Islet precursor cell (in vitro differentiated cells): ENCODE measurements around the gene ZMYM2.

ENCODE experiments used
- DNase-seq: peaks from one replicate; pipeline ENCODE4 v3.0.0-alpha.2; 2018

The ZMYM2 gene

DNA sequence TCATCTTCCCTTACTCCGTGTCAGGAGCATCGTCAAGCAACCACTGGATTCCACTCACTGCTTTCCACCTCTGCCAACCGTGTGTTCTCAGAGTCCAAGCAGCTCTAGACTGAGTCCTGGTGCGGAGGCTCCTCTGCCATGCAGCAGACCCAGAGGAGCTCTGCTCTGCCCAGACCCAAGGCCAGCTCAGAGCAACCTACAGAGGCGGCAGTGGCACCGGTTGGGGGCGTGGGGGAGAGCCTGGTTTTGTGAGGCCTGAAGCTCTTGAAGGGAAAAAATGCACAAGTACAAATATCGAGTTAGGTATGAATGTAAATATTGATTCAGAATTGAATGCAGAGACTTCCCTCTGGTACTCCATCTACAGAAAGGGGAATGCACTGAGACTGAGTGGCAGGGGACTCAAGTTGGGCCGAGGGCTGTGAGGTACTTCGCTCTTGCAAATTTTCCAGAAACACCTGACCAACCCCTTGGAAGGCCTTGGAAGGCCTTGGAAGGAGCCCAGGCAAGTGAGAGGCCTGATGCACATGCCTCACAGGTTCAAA, 155.6 kb downstream of the ZMYM2 start:
- no peak for DNase-seq

DNA sequence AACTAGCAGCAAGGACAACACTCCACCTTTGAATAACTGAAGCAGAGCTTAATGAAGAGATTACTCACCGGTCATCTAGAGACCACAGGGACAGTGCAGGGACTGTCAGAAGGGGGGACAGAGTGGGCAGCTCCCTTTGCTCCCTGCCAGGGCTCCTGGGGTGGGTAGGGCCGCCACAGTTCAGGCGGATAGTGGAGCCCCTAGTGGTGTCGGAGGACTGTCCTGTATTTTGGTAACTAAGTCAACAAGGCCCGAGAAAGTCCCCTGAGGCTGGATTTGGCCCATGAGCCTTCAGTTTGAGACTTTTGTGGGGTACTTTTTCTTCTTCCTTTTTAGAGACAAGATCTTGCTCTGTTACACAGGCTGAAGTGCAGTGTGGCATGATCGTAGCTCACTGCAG, 157.7 kb downstream of the ZMYM2 start:
- DNase-seq, result no peak

DNA sequence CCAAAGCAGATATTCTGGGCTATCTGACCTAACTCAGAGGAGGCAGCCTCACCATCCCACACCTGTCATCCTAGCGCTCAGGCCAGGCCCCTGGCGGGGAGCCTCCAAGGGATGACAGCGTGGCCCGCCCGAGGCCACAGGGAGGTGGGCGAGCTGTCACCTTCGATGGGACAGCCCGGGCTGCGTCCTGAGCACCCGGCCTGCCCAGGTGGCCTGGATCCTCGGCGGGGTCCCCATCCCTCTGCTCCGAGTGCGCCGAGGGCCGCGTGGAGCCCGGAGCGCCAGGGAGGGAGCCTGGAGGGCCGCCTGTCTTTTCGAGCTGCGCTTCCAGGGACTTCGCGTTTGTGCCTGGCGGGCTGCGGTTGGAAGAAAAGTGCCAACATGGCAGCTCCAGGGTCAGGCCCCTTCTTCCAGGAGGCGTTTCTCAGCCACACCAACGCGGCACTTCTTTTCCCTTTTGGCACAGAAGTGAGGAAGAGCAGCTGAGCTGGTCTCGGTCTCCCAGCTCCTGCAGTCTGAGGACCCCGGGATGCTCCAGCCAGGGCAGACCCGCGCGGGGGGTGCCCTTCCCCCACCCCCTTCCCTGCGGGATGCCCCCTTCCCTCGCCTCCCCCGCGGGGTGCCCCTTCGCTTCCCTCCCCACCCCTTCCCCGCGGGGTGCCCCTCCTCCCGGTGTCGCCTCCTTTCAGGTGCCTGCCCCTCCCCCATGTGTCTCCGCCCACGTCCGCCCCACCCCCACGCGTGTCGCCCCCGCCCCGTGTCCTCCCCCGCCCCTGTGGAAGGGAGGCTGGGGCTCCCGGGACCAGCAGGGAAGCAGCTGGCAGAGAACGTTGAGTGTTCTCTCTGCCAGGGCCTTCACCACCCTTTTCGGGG, 160.0 kb downstream of the ZMYM2 start:
- DNase-seq, result peak; percentile 82

DNA sequence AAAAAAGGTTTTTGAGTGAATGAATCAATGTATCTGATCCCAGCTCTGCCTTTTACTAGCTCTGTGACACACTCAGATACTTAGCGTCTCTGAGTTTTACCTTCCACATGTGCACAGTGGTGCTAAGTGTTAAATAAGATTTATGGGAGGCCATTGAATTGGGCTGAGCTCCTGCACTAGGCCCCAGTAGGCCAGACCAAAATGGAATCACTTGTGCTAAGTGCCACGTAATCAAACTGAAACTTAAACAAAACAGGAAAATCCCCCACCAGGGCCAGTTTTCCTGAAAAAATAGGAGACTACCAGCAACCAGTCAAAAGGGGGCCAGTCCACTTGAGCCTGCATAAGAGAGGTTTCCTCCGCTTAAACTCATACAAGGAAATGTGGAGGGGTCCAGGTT, 161.4 kb downstream of the ZMYM2 start:
- DNase-seq, result no peak

DNA sequence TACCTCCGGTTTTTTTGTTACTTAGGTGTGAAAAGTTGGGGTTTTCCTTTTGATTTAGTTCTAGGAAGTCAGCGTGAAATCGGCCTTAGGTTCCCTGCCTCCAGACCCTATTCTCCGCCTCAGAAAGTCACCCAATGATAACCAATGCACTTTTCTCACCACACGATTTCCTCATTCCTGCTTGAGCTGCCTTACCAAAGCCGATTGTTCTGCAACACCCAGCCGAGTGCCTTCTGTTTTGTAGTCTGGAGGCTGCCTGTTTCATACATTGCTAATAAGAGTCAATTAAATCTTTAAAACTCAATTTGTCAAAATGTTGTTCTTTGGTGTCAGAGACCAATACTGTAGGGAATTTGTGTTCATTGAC, 162.6 kb downstream of the ZMYM2 start:
- DNase-seq, result peak; percentile 26

DNA sequence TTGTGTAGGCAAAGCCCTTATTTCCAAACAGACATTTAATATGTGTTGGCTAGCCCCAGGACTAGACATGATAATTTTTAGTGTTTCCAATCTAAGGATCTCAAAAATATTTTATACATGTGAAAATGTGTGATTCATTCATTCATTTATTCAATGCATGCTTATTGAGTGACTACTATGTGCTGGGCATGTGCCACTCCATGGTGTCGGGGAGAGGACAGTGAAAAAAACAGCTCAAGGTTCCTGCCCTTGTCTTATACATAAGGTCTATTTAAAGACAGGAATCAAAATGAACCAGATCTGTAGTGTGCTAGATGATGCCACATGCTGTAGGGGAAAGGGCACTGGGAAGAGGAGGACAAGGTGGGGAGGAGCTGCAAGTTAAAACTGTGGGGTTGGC, 165.8 kb downstream of the ZMYM2 start:
- peak; percentile 24 for DNase-seq

DNA sequence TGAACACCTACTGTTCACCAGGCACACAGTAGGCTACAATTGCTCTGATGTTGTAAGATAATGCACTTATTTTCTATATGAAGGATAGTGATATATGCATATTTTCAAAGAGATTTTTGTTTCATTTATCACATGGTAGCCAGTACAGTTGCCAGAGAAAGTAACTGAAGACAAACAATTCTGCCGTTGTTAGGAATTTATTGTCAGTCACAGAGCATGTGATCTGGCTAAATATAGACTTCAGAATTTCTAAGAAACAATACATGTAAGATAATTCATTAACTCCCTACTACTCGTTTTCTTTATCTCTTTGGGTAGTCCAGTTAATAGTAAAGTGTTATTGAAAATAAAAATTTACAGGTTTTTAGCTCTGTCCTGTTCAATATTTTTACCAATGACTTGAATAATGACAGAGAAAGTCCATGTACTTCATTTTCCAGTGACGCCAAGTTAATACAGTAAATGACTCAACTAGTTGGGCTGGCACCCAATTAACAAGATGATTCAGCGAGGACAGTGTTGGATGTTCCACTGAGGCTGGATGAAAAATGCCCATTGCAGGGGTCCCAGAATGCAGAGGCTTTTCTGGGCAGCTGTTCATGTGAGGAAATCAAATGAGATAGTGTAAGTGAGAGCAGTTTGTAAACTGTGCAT, 166.7 kb downstream of the ZMYM2 start:
- DNase-seq, result no peak

DNA sequence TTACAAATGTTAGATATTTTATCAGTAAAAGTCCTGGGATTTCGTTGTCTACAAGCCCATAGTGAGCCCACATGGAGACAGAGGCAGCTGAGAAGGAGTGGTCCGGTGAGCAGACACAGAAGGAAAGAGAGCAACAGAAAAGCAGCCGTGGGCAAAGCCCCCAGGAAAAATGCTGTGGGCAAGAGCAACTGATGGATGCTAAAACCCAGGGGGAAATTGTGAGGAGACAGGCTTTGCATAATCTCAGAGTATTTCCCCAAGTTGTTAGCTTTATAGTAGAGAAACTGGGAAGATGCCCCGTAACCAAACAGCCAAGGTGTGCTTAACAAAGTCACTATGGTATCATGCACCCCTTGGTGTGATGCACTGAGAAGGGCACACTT, 167.2 kb downstream of the ZMYM2 start:
- DNase-seq, result peak; percentile 40

DNA sequence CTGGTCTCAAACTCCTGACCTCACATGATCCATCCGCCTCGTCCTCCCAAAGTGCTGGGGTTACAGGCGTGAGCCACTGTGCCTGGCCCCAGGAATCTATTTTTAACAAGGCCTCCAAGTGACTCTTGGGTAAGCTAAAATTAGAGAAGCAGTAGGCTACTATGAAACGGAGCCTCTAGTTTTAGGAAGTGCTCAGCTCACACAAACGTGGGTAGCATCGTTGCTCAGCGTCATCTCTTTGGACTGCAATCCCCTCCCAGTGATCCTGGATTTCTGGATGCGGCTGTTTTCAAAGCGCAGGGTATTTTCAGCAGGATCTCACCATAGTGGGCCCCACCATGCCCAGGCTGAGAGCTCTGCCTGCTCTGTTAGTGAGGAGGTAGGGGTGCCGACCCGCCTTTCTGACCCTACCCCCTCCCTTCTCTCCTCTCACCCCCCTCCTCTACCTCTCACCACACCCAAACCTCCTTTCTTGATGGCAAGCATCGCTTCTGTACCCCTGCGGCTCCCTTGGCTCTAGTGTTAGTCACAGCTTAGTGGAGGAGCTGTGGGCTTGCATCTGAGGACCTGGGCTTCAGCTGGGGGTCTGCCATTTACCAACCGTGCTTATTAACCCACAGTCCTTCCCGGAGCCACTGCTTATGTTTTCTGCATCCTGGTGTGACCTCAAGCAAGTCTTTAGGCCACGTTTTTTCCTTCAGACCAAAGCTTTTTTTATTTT, 168.2 kb downstream of the ZMYM2 start:
- peak; percentile 39 for DNase-seq

DNA sequence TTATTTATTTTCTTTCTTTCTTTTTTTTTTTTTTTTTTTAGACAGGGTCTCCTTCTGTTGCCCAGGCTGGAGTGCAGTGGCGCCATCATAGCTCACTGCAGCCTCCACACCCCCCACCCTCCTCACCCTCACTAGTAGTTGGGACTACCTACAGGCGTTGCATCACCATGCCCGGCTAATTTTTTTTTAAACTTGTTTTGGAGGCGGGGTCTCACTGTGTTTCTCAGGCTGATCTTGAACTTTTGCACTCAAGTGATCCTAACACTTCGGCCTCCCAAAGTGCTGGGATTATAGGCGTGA, 168.7 kb downstream of the ZMYM2 start:
- no peak for DNase-seq

DNA sequence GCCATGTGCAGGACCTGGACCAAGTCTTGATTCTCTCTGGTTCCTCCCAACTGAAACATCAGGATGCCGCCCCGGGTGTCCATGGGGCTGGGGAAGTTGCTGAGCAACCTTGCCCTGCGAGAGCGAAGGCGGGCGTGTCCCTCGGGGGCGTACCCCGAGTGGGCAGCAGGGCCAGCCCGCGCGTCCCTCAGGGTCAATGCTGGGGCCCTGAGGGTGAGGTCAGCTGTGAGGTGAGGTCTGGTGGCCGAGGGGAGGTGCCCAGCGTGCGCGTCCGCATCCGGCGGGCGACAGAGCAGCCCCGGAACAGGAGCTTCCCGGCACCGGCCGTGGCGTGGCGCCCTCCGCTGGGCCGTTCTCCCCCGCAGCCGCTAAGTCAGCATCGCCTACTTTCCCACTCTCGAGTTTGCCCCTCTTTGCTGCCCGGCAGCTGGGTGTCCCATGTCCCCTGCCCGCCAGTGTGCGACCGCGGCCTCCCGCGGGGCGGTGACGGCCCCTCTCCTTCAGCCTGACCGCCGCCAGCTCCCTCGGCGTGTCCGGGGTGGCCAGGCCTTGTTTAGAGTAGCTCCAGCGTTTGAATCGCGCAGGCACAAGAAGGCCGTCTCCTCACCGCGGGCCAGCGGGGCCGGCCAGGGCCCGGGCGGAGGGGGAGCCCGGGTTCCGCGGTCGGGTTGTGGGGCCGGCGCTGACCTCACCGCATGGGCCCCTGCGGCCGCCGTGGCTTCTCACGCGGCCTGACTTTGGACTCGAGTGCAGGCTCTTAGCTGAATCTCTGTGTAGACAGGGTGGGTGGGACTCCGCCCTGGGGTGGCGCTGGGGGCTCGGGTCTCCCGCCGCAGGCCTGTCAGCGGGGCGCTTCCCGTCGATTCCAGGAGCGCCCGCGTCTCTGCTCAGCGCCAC, 169.3 kb downstream of the ZMYM2 start:
- DNase-seq, result peak; percentile 84

DNA sequence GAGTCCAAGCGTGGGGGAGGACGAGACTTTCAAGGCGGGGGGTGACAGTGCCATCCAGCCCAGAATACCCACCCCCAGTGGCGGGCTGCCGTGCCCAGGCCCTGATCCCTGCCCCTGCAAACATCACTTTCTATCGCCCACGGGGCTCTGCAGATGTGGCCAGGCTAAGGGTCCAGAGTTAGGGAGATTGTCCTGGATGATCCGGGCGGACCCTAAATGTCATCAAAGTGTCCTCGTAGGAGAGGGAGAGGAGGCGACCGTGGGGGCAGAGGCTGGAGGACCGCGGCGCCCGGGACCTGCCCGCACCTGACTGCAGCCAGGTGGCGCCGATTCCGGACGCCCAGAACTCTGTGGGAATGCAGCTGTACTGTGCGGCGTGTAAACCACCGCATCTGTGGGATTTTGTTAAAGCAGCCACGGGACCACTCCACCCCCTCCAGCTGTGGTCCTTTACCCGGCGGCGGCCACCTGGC, 170.0 kb downstream of the ZMYM2 start:
- DNase-seq, result peak; percentile 57

DNA sequence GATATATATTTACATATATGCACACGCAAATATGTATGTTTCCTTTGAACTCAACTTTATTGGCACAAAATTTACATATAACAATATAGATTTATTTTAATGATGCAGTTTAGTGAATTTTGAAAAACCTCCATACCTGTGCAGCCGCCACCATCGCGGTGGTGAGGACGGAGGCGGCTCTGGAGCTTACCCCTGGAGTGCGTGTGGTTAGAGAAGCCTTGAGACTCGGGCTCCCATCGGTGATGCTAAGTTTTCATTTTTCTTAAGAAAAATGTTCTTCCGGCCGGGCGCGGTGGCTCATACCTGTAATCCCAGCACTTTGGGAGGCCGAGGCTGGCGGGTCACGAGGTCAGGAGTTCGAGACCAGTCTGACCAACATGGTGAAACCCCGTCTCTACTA, 170.5 kb downstream of the ZMYM2 start:
- DNase-seq, result peak; percentile 32

DNA sequence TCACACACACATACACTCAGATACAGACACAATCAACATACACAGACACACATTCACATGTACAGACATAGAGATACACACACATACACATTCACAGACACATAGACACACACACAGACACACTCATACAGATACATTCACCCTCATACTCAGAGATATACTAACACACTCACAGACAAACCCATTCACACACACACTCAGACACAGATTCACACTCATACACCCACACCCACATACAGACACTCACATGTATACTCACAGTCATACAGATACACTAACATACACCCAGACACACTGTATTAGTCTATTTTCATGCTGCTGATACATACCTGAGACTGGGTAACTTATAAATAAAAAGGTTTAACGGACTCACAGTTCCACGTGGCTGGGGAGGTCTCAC, 171.5 kb downstream of the ZMYM2 start:
- DNase-seq, result no peak

DNA sequence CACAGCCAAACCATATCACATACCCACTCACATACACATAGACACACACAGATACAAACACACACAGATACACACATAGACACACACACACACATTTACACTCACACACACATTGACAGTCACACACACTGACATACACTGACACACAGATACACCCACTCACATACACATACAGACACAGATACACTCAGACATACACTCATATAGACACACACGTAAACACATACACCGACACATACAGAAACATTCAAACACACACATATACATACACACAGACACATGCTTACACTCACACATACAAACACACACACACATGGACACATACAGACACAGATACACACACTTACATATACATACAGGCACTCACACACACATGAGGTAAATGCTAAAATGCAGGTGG, 172.1 kb downstream of the ZMYM2 start:
- no peak for DNase-seq

DNA sequence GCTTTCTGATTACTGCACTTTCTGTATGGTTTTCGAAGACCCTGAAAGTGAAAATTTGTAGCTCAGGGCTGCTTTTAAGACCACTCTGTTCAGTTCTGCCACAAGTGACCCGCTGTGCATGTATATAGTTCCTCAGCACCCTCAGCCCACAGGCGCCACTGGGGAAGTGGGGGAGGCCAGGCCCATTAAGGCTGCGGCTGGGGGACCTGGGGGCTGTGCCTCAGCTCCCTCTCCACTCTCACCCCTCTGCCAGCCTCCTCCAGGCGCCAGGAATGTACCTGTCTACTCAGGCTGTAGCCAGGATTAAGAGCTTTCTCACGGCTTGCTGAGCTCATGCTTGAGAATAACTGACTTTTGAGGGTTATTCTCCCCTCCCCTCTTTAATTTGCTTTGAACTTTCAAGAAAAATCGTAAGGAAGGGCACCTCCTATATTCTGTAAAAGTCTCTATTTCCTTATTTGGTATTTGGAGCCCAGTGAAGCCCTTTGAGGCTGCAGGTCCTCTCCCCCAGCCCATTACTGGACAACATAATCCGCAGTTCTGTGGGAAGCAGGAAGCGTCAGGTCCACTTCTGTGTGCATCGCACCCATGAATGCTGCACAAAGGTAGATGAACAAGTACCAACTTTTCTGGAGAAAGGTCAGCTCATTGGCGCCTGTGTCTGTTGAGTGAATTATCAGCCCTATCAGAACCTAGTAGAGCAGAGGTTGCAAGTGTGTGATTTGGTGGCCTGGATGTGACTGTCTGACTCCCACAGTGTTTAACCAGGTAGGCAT, 172.7 kb downstream of the ZMYM2 start:
- no peak for DNase-seq

DNA sequence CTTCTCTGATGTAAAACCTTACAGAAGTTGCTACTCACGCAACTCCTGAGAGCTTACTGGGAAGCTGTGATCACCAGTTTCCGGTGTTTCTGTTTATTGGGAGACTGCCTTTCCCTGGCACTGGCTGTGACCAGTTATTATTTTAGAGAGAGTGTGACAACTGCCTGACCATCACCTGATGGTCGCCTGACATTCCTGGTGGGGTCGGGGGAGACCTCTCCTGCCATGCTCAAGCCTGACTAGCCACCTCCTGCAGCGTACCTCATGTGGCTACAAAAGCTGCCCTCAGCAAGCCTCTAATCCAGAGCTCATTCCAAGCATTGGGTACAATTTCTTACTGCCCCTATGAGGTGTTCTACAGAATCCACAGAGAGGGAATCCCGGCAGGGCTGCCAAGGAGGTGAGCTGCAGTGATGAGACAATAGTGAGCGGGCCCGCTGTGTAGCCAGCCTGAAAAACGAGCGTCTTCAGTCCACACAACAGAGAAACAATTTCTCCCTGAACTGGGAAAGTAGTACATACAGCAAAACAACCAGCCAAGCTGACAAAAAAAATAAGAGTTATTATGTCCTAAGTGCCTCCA, 173.6 kb downstream of the ZMYM2 start:
- DNase-seq, result no peak

DNA sequence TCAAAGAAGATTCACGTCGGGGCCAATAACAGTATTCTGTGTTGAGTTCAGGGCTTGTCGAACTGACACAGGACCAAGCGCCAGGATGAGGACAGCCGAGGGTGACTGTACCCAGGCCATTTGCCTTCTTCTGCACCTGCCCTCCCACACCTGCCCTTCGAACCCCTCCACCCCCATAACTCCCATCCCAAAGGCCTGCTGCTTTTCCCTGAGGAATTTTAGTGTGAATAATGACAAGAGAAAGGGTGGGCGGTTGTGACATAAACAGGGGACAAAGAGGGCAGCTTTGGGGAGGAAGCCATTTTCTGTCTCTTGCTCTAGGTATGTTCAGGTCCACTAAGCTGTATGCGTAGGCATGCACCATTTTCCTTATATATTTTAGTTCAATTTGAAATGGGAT, 176.2 kb downstream of the ZMYM2 start:
- DNase-seq, result no peak

DNA sequence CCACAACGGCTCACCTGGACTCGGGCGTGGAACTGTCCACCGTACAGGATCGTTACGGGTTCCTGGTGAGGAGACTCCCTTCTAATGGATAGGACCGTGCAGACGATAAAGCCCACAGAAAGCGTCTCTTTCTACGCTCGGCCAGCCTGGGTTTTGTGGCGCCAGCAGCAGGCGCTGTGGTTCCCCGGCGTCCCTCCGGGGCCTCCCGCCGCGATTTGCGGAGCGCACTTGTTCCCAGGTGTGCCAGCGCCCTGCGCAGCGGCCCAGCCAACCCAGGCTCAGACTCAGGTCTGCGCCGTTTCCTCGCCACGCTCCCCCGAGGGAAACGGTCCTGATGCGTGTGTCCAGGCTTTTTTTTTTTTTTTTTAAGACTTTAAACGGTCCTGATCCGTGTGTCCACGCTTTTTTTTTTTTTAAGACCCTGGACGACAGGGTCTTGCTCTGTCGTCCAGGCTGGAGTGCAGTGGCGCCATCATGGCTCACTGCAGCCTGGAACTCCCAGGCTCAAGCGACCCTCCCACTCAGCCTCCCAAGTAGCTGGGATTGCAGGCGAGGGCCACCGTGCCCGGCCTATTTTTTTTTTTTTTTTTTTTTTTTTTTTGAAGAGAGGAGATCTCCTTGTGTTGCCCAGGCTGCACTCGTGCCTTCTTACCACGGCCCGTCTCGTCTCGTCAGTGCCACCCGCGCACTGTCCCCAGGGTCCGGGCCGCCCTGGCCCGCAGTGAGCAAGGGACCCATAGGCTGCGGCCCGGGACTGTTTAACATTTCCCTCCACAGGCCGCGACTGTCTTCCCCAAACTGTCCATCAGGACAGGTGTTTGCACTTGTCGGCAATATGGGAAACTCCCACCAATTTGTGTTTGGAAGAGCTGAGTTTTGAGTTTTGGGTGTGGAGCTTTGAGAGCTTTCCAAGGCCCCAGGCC, 178.5 kb downstream of the ZMYM2 start:
- peak; percentile 86 for DNase-seq

DNA sequence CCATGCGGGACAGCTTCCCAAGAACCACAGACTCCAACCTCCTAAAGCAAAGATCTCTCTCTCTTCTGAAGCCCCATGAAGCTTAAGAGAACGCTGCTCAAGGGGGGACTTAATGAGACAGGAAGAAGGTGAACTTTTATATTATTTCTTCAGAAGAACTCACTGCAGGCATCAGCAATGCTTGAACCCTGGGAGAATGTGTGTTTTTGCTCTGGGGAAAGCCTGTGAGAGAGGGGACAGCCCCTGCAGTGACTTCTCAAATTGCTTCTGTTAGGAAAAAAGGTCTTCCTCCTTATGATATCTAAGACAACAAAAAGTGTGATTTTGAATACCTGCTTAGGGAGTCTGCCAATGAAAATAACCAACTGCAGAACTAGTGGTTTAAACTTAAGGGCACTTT, 179.3 kb downstream of the ZMYM2 start:
- DNase-seq, result no peak
